NCI-H510A treated with DMSO at 0.1 percent for 48 hours (cell line): ENCODE results near the gene ARHGAP18.
"Not testable (repeated sequence)": the region's sequence is repeated elsewhere in the genome, so short reads cannot be mapped to it uniquely, and the experiment has no call there.

Experiments
- DNase-seq: peaks from one replicate; lab custom pipeline; 2025; lab: John Stamatoyannopoulos, UW

Gene ARHGAP18

DNA sequence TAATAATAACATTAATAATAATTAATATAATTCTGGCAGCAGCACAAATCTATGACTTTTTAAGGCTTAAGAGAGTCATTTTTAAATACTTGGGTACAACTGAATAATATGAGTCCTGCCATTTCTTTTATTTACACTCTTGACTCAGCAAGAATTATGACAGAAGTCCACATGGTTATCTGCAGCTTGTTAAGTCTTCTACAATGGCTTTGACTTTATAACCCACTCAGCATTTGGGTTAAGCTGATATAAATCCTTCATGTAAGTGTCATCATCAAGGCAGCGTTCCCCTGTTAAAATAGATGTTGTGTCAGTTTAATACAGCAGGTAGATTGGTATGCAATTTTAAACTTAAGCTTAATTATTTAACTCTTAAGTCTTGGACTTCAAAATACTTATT lies 131.7 kb downstream of the ARHGAP18 start:
- no peak for DNase-seq

DNA sequence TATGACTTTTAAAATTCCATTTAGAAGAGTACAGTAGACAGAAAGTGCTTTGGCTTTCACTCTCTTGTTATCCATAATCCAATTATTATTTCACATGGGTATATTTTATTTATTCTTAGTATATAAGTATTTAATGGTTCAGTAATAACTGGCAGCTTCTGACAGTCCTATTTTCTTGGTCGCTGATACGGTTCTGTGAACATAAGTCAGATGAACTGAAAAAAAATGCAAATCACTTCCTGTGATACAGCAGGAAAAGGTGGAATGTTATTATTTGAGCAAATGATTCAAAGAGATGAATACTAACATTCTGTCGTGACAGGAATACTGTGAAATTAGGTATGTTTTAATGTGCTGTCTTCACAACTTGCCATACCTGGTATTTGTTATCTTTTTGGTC lies 132.3 kb downstream of the ARHGAP18 start:
- DNase-seq: no peak

DNA sequence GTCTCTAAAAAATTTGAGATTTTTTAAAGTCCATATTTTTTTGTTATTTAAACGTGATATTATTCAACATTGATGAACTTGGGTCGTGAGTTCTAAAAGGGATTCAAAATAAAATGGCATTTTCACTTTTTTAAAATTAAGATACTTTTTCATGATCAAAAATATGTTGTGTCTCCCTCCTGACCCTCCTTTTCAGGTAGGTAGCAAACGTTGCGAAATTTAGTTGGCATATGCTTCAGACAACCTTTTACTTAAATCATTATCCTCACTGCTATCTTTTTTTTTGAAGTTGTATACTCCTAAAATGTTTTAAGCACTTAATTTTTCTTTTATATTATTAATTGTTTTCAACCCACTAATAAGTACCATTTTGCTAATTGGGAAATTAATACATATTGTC lies 133.5 kb downstream of the ARHGAP18 start:
- DNase-seq: no peak

DNA sequence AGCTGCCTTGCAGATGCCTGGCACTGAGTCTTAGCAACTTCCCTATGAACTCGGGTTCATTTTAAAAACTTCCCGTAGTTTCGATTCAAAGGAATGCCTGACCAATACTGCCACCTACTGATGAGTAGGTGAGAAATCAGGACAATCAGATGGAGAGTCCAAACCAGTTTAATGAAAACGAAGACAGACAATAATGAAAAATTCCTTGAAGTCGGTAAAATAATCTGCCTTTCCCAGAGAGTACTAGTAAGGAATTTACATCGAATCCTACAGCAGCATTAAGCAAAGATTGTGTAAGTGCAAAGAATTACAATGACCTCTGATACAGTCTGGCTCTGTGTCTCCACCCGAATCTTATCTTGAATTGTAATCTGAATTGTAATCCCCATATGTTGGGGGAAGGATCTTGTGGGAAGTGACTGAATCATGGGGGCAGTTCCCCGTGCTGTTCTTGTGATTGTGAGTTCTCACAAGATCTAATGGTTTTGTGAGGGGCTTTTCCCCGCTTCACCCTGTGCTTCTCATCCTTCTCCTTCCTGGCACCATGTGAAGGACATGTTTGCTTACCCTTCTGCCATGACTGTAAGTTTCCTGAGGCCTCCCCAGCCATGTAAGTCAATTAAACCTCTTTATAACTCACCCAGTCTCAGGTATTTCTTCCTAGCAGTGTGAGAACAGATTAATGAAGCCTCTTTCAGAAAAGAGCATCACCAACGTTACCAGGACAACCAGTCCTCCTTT lies 134.4 kb downstream of the ARHGAP18 start:
- DNase-seq: peak; percentile 9

- DNase-seq: not testable (repeated sequence)
These were observed 135.4 kb downstream of the ARHGAP18 start for GRCh38 chr6:129574605-129575004.

GRCh38 chr6:129570929-129571328 lies 139.0 kb downstream of the ARHGAP18 start:
- DNase-seq: not testable (repeated sequence)

DNA sequence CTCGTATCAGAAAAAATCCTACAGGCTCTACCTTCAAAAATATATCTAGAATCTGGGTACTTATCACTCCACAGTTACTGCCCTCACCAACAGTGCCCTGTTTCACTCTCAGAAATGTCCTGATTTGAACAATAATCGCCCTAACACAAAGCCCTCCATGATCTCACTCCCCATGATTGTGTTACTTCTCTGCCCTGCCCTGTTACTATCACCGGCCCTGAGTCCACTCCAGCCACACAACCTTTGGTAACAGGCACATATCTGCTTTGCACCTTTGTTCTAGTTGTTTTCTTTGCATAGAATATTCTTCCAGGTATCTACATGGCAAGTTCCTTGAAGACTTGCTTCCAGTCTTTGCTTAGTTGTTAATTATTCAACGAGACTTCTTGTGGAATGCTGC lies 142.0 kb downstream of the ARHGAP18 start:
- DNase-seq: no peak

GRCh38 chr6:129567374-129567773 lies 142.6 kb downstream of the ARHGAP18 start:
- DNase-seq: peak; percentile 1

GRCh38 chr6:129565811-129566210 lies 144.2 kb downstream of the ARHGAP18 start:
- no peak for DNase-seq

DNA sequence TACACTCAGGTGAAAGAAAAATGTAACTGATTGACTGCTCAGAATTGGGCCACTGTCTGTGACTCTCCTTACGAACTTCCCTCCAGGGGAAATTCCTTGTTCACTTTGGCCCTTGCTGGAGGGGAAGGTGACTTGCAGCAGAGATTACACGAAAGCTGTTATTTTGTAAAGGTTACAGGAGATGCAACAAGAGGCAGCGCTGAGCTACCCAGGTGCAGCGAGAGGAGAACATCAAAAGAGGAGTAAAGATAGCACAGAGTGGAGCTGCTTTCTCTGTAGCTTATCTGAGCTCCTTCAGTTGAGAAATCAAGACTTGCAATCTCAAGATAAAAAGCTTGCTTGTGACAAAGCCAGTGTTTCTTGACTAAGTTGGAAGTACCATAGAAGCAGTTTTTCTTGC lies 144.6 kb downstream of the ARHGAP18 start:
- DNase-seq: no peak

GRCh38 chr6:129558248-129558647 lies 151.7 kb downstream of the ARHGAP18 start:
- no peak for DNase-seq

DNA sequence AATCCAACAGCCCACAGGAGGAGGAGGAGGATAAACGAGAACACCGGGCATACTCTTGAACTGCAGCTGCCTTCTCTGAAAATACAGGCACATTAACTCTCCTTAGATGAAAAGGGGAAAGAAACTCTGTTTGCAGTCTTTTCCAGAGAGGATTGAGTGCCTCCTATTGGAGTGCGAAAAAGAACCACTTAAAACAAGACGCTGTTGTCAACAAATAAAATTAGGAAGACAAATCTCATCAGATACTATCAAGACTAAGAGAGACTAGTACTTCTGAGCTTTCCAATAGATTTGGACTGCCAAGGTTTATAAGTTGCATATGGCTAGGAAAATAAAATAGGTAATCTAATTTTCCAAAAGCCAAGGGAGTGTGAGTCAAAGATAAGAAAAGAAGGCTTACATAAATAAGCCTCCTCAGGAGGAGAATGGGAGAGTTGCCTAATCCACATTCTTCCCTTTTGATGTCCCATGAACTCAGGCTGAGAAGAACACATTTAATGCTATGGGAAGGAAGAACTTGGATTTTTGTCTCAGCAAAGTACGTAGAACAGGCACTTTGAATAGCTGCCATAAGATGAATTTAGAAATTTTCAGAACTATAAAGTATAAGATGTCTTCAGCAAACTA lies 154.7 kb downstream of the ARHGAP18 start:
- no peak for DNase-seq

DNA sequence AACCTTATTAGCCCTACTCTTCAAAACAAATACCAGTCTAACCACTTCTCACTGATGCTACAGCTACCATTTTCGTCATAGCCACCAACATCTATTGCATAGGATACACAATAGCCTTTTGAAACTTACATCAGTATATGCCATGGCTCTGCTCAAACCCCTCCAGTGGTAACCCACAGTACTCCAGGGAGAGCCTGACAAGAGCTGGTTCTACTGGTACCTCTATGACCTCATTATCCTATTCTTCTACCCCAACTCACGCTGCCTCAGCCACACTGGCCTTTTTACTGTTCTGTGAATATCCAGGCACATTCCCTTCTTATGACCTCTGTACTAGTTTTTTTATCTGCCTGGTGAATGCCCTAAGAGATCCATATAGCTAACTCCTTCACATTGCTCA lies 157.6 kb downstream of the ARHGAP18 start:
- peak; percentile 22 for DNase-seq

- no peak for DNase-seq
These were observed 158.5 kb downstream of the ARHGAP18 start for GRCh38 chr6:129551486-129551885.

GRCh38 chr6:129546702-129547101 lies 163.3 kb downstream of the ARHGAP18 start:
- DNase-seq: no peak

DNA sequence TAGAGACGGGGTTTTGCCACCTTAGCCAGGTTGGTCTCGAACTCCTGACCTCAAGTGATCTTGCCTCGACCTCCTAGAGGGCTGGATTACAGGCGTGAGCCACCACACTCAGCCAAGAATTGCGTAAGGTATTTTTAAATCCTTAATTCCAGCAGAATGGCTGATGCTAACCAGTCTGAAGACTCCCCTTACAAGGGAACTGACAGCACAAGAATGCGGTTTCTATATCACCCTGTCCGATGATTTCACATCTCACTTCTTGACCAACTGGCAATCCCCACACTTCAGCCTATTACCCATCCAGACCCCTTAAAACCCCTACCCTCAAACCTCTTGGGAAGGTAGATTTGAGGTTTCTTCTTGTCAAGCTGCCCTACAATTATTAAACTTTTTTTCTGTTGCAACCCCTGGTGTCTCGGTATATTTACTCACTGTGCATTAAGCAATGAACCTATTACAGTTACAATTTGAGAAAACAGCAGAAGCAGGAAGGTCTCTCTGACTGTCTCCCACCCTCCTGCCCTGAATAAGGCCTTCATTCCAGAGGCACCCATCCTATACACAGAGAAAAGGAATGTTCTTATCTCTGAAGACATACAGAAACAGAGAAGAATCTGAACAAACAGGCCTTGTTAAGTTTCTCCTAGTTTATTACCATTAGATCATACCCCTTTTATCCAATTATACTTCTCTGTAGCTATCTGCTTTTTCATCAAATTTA lies 164.9 kb downstream of the ARHGAP18 start:
- DNase-seq: no peak

DNA sequence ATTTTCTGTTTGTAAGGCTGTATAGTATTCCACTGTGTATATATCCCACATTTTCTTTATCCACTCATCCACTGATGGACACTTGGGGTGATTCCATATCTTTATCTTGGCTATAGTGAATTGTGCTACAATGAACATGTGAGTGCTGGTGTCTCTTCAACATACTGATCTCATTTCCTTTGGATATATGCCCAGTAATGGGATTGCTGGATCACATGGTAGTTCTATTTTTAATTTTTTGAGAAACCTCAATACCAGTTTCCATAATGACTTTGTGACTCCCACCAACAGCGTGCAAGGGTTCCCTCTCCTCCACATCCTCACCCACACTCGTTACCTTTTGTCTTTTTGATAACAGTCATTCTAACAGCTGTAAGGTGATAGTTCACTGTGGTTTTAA lies 166.0 kb downstream of the ARHGAP18 start:
- no peak for DNase-seq

DNA sequence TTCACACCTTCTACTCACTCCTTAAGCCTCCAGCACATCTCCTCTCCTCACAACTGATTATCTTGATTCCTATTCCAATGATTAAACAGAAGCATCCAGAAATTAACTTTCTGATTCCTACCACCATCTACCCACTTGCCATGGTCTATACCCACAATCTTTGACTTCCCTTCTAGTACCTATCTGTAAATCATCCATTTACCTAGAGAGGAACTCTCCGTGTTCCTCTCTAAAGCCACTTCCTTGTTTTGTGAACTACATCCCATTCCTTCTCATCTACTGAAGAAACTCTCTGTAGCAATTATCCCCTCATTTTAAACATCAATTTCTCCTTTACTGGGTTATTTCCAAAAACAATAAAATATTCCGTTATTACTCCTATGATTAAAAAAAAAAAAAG lies 167.3 kb downstream of the ARHGAP18 start:
- no peak for DNase-seq

GRCh38 chr6:129539032-129539431 lies 170.9 kb downstream of the ARHGAP18 start:
- no peak for DNase-seq

DNA sequence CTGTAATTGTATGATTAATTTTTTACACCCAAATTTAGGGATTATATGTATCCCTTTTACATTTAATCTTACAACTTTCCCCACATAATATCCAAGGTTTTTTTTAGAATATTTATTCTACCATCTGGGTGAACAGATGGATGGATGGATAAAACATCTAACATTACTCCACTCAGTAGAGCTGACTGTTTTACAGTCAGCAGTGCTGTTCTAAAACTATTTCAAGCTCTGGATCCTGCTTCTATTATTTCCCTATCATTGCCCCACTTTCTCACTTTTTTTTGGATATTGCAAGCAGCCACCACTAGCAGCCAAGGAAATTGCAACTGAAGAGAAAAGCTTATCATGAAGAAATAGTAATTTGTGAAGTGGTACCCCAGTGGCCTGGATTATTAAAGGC lies 173.7 kb downstream of the ARHGAP18 start:
- DNase-seq: no peak

DNA sequence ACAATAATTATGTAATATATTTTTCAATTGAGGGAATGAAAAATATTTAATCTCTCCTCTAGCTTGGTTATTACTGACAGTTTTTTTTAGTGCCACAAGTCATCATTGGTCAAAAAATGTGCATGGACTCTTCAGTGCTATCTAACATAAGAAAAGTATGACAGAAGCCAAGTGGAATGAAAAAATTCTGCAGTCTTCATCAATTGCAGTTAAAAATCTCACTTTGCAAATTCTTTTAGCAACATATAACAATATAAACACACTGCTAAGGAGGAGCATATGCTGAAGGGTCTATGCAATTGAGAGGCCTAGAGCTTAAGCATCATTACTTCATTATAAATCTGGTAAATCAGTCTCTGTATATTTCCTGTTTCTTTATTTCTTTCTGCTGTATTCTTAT lies 175.1 kb downstream of the ARHGAP18 start:
- DNase-seq: no peak
